HG02870 (cell line): Measurements from ENCODE around the gene ZYG11A.

Source experiments
- ATAC-seq: cut with Tn5 transposase; IDR thresholded peaks from one replicate; pipeline ENCODE4 v1.9.1; 2021; ENCODE audit warnings: mild to moderate bottlenecking, moderate library complexity; ENCODE audit not compliant: unreplicated experiment

Gene ZYG11A

DNA sequence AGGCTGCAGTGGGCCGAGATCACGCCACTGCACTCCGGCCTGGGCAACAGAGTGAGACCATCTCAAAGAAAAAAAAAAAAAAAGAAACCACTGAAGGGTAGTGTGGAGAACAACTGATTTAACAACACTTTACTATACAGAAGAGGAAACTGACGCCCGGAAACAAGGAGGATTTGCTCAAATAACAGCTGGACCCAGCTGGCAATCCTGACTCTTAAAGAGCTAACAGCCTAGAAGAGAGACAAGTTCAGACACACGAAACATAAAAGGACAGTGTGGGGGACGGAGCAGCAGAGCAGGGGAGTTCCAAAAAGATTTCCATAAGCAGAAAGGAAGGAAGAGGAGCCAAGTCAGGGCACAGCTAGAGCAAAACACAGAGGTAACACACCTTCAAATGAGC, 74.6 kb downstream of the ZYG11A start:
- ATAC-seq, result no peak

DNA sequence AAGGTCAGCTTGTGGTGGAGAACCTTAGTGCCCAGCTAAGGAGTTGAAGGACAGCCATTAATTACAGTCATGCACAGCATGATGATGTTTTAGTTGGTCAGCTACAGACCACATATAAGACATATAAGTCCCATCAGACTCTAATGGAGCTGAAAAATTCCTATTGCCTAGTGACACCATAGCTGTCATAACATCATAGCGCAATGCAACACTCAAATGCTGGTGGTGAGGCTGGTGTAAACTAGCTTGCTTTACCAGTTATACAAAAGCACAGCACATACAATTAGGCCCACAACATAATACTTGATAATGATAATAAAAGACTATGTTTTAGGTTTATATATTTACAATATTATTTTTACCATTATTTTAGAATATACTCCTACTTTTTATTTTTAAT, 75.0 kb downstream of the ZYG11A start:
- no peak for ATAC-seq

DNA sequence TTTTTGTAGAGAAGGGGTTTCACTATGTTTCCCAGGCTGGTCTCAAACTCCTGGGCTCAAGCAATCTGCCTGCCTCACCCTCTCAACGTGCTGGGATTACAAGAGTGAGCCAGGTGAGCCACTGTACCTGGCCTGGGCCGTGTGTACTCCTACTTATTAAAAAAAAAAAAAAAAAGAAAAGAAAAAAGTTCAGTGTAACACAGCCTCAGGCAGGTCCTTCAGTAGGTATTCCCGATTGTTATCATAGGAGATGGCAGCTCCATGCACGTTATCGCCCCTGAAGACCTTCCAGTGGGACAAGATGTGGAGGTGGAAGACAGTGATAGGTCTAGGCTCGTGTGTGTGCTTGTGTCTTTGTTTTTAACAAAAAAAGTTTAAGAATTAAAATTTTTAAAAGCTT, 75.6 kb downstream of the ZYG11A start:
- no peak for ATAC-seq

DNA sequence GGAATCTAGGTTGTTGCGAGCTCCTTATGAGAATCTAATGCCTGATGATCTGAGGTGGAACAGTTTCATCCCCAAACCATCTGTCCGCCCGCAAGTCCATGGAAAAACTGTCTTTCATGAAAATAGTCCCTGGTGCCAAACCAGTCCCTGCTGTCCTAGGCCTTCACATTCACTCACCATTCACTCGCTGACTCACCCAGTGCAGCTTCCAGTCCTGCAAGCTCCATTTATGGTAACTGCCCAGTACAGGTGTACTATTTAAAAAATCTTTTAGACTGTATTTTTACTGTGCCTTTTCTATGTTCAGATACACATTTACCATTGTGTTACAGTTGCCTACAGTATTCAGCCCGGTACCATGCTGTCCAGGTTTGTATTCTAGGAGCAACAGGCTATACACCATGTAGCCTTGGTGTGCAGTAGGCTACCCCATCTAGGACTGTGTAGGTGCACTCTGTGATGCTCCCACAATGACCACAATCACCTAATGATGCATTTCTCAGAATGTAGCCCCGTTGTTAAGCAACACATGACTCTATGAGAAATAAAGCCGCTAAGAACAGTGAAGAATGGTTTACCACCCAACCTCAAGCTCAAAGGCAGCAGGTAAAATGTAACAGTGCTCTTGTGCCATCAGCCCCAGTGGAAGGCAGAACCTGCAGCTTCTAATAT, 76.6 kb downstream of the ZYG11A start:
- ATAC-seq, result no peak

DNA sequence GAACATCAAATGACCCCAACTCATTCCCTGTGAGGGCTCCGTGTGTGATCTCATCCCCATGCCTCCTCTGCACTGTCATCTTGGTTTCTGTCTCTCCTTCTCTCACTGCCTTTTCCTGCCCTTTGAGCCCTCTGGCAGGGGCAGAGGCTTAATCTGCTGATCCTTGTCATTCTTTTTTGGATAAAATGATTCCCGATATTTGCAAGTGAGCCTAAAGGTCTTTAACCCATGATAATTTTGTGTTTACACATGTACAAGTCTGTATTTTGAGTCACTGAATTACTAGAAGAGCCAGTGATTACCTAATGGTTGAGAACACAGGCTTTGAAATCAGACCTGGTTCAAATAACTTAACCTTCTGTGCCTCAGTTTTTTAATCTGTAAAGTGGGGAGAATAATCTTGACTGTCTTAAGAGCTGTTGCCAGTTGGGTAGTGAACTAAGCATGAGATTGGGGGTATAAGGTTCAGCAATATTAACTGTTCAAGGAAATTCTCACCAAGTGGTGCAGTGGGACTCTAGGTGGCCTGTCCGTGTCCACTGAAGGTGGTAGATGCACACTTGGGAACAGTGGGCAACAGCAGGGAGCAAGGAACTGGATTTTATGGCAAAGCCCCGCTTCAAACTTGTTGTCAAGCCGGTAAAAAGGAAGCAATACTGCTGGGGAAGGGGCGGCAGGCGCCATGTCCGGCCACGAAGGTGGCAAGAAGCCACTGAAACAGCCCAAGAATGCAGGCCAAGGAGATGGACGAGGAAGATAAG, 77.3 kb downstream of the ZYG11A start:
- no peak for ATAC-seq

DNA sequence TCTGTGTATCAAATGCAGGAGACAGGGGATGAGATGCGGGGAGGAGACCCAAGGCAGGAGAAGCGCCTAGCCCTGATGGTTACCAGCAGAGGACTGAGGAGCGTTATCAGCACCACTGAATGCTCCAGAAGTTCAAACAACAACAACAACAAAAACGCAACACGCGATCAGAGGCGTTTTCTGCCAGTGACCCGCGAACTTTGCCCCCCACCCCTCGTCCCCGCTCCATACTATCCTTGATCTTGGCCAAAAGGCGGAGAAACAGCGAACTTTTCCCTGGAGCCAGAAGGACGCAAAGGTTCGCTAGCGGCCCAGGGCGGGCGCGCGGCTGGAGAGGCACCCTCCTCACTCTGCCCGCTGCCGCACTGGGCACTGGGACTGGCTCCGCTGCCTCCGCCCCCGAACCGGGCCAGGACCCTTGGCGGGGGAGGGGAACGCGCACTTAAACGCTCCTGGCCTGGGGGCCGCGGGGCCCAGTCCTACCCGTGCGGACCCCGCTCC, 78.3 kb downstream of the ZYG11A start:
- ATAC-seq, result no peak

DNA sequence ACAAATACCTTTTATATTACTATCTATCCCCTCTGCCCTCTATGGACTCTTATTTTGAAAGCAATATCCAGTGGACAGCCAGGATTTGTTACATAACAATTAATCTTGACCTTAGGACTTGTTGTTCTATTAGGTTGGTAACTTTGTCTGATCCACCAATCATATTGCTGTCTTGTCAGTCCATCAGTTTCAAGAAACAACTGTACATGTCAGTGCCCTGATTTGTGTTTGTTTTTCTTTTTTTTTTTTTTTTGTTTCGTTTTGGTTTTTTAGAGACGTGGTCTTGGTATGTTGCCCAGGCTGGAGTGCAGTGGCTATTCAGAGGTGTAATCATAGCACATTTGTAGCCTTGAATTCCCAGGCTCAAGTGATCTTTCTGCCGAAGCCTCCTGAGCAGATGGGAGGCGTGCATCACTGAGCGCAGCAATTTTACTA, 83.0 kb downstream of the ZYG11A start:
- no peak for ATAC-seq

DNA sequence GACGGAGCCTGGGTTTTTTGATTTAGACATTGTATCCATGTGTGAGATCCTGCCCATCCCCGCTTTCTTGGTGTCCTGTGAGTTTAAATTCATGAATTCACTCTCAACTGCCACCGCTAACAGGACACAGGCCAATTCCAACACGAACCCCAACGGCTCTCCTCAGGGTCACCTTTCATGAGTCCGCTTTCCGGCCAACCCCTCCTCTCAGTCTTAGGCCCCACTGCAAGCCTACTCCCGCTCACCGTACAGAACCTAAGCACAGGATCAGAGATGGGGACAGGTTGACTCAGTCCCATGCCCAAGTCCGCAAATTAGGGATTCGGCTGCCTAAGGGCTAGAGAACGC, 84.3 kb downstream of the ZYG11A start:
- peak; percentile 26 for ATAC-seq

DNA sequence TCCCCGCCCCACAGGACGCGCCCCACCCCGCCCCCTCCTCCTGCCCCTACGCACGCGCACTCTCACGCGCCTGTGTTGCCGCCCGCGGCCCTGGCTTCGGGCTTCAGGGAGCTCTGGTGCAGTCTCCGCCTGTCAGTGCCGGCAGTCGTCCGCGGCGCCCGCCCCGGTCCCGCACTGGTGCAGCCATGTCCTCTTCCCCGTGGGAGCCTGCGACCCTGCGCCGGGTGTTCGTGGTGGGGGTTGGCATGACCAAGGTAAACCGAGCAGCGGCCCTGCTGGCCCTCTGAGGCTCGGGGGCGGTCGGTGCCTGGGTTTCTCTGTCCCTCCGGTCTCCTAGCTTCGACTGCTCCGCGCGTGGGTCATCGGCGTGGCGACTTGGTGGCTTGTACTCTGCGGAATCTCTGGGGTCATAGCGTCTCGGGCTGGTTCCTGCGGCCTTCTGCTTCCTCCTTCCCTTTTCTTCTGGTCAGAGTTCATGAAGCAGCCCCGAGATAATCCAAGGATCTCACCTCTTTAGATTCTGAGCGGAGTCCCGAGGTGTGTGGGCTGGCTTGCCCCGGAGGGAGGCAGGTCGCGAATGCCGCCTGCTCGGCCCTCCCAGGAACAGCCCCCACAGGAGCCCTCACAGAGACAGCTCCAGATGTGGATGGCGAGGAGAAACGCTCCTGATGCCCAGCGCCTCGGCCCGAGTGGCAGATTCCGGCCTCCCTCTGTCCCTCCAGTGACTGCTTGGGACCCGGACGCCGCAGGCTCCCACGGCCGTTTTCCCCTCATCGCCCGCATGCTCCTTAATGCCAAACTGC, 84.9 kb downstream of the ZYG11A start, which contains the start of gene SCP2:
TSS of gene SCP2 (plus strand) at position 65 of the 803 bp plus-strand sequence. CDS start at position 186, 121 bp downstream.
- peak; percentile 66 for ATAC-seq

DNA sequence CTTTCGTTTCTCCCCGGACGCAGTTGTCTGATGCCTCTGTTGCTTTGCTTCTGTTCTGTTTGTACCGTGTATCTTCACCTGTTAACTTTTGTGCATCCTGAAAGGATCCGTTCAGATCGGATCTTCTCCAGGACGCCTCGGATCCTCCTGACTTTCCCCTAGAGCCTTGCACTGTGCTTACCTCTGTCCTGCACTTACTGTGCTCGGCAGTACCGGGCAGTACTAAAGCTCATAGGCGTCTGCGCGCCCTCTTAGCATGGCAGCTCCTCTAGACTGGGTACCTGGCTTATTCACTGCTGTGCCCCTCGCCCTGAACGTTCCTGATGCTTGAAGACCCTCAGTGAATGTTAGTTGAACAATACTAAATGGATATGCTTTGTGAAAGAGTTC, 85.5 kb downstream of the ZYG11A start:
- no peak for ATAC-seq

DNA sequence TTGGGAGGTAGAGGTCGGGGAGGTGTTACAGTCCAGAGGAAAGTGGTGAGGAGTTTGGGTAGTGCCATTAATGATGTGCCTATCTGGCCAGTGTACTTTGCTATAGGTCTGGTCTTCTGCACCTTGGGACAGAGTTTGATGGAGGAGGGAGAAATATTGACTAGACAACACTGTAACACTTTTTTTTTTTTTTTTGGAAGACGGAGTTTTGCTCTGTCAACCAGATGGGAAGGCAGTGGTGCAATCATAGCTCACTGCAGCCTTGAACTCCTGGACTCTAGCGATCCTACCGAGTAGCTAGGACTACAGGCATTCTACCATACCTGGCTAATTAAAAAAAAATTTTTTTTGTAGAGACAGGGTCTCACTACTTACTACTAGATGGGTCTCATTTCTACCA, 86.5 kb downstream of the ZYG11A start:
- ATAC-seq, result no peak

DNA sequence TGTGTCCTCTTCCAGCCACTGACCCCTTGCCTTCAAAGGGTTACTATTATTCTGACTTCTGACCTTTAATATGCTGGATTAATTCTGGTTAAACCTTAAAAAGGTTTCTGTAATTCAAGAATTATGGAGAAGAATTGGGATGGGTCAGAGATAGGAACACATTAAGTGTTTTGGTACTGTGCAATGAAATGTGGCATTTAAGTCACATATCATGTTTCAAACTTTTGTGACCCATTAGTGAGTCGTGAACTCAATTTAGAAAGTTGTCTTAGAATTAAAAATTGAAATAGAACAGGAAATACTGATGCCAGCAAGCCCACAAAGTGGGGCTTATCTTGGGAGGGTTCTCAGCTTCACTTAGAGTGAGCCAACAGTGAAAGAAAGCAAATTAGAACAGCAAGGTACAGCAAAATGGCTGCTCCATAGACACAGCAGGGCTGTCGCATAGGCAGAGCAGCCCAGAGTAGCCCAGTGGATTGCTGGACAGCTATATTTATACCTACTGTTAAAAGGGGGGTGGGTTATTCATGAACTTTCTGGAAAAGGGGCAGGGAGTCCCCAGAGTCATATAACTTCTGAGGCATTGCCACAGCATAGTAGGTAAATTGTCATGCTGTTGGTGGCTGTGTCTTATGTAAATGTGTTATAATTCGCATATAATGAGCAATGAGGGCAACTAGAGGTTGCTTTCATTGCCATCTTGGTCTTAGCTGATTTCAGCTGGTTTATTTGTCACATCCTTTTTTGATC, 95.0 kb downstream of the ZYG11A start:
- ATAC-seq, result no peak

DNA sequence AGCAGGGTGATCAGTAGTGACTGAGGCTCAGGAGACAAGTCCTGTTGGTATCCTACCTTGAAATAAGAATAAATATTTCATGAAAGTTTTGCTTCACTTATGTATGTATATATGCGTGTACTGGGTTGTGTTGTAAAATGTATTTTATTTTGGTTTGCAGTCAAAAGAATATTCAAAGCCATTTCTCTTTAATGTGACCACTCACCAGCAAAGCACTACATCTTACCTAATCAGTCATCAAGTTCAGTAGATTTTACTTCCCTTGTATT, 95.6 kb downstream of the ZYG11A start:
- ATAC-seq, result no peak

DNA sequence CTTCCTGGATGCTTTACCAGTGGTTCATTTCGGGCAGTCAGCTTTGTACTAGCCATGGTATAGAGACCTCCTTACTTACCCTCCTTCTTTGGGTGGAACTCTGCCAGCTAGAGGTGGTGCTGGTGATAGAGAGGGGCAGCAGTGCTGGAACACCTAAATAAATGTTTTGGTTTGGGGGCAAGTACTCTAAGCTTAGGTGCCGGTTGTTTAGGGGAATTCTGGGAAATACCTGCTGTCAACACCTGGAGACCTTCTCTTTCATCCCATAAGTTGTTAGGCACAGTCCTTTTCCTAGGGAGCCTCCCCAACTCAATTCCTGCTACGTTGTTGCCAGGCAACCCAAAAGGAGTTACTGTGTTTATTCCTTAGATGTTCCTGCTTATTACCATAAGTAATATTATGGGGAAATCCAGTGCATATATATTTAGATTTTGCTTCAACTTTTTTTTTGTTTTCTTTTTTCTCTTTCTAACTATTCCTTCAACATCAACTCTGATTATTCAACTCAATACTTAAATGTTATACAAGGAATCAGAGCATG, 101.4 kb downstream of the ZYG11A start:
- no peak for ATAC-seq

DNA sequence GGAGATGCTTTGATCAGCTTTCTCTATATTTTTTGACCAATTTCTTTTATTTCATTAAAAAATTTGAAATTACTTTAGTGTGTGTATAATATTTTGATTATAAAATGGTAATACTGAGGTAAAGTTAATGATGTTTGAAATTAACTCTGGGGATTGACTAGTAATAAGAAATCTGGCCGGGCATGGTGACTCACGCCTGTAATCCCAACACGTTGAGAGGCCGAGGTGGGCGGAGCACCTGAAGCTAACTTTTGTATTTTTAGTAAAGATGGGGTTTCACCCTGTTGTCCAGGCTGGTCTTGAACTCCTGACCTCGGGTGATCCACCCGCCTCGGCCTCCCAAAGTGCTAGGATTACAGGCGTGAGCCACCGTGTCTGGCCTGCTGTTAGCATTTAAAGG, 102.0 kb downstream of the ZYG11A start:
- no peak for ATAC-seq
